Skeletal muscle cell (primary cell): ENCODE results near the gene ACP4.
A peak's percentile ranks its signal among the peaks of the same experiment; 100 is the strongest.

Experiments used
- DNase-seq: peaks from one replicate; pipeline ENCODE4 v3.0.0-alpha.2; 2010; ENCODE audit warnings: low read depth
- H3K4me3 ChIP-seq: 2 replicates; pipeline ENCODE4 v1.5.1; 2011; ENCODE audit warnings: low read depth, mild to moderate bottlenecking, control low read depth, low read length, moderate library complexity

Gene ACP4

DNA sequence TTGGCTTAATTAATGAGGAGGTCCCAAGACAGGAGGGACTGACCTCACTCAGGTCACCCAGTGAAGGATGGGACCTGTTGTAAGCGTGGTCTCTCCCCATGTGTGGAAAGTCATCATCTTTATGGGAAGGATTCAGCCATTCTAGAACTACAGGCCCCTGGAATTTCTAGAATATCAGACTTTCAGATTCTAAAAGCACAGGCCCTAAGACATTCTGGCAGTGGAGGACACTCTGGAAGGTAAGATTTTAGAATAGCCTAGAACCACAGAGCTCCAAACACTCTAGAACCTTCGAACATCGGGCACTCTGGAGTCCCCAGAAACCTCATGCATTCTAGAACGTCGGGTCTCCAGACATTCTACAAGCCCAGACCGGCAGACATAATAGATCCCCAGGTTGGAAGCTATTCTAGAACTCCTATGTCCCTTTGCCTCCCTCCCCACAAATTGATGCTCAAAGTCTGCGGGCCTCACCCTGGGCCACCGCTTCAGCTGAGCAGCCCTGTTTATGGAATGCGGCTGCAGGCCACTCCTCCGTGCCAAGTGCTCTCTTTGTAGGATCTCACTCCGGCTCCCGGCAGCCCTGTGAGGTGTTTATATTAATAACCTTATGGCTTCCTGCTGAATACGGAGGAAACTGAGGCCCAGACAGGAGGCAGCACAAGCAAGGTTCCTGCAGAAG lies 45.0 kb downstream of the ACP4 start:
- H3K4me3 ChIP-seq = peak overlapping the region; percentile 59

DNA sequence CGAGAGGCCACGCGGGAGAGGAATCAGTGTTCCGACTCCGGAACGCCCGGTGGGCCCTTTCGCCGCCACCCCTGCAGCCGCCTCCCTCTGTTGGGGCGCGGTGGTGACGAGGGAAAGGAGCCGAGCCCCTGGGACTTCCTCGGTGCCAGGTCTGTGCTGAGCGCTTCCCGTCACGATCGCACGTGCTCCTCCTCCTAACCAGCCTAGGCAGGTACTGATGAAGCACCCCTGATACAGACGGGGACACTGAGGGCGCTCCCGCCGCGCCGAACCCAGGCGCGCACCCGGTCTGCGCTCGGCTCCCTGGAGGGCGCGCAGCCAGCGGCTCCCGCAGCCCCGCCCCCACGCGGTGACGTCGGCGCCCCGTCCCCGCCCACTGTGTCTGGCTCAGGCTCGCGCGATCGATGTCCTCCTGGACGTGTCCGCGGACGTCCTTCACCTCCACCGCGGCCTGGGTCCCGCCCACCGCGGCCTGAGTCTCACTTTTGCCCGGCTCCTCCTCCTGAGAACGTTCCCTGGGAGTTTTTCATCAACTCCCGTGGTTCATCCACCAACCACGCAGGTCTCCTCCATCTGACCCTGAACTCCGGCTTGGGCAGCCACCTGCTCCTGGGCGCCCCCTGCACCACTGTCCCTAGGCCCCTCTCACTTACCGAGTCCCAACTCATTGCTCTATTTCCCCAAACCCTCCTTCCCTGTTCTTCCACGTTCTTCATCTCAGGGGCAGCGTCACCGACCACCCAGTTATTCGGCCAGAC lies 45.7 kb downstream of the ACP4 start:
- DNase-seq = peak; percentile 3
- peak overlapping the region; percentile 59 for H3K4me3 ChIP-seq

More for the DNA sequence above, 45.0 kb downstream of the ACP4 start:
- no peak for DNase-seq

DNA sequence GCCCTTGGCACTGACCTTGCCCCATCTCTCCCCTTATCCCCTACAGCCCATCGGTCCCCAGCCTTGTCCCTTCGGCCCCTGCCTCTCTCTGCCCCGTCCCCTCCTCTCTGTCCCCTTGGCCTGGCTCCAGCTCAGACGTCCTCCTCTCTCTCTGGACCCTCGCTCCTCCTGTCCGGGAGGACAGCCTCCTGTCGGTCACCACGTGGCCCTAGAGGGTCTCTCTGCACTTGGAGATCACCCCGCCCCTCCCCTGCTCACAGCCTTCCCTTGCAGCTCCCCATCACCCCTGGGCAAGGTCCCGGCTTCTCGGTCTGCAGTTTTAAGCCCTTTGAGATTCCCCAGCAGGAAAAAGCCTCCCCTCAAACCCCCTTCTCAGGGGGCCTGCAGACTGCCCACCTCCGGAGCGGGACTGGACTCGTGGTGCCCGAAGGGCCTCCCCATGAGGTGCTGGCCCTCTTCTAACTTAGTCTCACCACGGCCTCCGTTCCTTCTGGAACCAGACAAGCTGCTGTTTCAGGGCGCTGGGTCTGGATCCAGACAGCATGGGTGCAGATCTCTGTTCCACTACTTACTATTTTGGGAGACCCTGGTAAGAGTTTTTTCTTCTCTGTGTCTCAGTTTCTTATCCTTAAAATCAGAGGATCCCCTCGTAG lies 46.5 kb downstream of the ACP4 start:
- no peak overlapping the region for H3K4me3 ChIP-seq
- DNase-seq = no peak

DNA sequence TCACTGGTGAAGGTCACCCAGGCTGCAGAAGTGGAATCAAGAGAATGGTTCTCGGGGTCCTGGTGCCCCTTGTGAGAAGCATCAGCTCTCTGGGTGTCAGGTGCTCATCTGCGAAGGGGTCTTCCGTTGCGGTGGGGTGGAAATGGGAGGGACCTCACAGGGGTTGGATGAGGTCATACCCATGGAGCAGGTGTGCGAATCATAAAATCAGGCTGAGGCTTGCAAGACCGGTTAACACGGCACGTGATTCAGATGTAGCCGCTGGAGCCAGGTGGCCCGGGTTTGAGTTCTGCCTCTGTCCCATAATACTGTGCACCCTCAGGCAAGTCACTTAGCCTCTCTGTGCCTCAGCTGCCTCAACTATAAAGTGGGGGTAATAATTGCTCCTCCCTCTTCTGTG lies 47.1 kb downstream of the ACP4 start:
- DNase-seq = no peak
- no peak overlapping the region for H3K4me3 ChIP-seq

DNA sequence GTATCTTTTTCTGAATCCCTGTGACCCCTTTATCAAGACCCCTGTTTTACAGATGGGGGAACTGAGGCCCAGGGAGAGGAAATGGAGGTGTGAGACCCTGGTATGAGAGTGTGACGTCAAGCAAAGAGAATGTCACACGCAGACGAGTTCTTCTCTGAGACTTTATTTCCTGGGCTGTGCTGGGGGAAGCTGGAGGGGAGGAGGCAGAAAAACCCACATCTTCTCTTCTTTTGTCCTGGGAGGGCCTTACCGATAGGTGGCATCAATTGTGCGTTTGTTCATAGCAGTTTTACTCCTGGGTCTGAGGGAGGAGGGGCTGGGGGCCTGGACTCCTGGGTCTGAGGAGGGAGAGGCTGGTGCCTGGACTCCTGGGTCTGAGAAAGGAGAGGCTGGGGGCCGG lies 48.0 kb downstream of the ACP4 start:
- no peak for DNase-seq

DNA sequence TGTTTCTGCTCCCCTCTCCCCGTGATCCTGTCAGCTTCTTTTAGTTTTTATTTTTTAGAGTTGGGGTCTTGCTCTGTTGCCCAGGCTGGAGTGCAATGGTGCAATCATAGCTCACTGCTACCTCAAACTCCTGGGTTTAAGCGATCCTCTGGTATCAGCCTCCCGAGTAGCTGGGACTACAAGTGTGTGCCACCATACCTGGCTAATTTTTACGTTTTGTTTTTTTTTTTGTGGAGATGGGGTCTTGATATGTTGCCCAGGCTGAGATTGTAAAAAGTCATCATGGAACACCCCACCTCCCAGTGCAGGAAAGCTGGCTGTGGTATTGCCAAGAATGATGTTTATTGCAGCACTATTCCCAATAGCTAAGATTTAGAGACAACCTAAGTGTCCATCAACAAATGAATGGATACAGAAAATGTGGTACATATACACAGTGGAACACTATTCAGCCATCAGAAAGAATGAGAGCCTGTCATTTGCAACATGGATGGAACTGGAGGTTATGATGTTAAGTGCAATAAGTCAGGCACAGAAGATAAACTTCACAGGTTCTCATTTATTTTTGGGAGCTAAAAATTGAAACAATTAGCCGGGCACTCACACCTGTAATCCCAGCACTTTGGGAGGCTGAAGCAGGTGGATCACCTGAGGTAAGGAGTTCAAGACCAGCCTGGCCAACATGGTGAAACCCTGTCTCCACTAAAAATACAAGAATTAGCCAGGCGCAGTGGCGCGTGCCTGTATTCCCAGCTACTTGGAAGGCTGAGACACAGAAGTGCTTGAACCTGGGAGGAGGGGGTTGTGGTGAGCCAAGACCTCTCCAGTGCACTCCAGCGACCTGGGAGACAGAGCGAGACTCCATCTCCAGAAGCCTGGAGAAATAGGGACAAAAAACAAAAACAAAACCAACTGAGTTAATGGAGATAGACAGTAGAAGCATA lies 49.8 kb downstream of the ACP4 start:
- DNase-seq = no peak
- H3K4me3 ChIP-seq = no peak overlapping the region

More for the DNA sequence above, 48.0 kb downstream of the ACP4 start:
- no peak overlapping the region for H3K4me3 ChIP-seq

DNA sequence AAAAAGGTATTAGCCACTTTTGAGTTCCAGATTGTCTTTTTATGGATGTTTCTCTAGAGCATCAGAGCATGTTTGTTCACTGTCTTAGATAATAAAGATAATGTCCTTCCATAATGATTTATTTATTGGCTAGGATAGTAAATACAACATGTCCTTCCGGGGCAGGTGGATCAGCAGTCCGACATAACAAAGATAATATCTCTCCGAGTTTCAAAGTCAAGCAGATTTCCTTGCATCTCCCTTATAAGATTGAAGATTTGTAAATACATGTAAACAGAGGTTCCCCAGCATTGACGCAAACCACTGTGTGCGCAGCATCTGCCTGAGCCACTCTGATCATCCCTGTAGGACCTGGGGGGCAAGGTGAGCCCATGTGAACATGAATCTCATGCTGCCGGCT lies 51.9 kb downstream of the ACP4 start:
- H3K4me3 ChIP-seq = no peak overlapping the region
- DNase-seq = no peak

DNA sequence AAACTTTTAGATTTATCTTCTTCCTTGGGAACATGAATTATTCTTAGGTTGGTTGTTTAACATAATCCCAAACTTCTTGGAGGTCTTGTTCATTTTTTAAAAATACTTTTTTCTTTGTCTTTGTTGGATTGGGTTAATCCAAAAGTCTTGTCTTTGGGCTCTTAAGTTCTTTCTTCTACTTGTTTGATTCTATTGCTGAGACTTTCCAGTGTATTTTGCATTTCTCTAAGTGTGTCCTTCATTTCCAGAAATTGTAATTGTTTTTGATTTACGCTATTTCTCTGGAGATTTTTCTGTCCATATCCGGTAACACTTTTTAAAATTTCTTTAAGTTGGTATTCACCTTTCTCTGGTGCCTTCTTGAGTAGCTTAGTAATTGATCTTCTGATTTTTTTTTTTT lies 53.0 kb downstream of the ACP4 start:
- no peak overlapping the region for H3K4me3 ChIP-seq
- DNase-seq = no peak

DNA sequence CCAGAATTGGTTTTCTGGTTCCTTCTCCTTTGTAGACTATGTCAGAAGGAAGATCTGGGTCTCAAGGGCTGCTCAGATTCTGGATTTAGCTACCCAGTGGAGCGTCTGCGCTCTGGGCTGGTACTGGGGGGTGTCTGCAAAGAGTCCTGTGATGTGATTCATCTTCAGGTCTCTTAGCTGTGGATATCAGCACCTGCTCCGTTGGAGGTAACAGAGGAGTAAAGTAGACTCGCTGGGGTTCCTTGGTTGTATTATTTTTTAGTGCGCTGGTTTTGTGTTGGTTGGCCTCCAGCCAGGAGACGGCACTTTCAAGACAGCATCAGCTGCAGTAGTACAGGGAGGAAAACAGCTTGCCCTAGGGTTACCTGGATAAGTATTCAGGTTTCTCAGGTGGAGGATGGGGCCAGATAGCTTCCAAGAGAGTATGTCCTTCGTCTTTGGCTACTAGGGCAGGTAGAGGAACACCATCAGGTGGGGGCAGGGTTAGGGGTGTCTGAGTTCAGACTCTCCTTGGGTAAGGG lies 53.5 kb downstream of the ACP4 start:
- no peak overlapping the region for H3K4me3 ChIP-seq
- no peak for DNase-seq

DNA sequence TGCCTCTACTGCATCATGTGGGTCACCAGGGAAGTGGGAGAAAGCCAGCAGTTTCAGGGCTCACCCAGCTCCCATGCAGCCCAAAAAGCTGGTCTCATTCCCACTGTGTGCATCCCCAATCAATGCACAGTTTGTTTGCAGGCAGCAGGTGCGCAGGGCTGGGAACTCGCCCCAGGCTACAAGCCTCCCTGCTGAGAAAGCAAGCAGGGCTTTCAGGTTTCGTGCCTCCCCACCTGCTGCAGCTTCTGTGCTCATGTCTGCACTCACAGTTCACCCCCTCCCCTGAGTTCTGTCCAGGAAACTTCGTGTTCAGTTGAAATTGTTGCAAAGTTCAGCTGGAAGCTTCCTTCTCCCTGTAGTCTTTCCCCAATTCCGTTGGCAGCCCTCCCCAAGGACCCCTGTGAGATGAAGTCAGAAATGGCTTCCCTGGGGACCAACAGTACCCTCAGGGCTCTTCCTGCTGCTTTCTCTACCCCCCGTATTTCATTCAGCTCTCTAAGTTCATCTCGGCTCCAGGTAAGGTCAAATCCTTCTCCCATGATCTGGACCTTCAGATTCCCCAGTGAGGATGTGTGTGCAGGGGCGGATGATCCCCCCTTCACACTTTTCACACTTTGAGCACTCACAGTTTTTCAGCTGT lies 54.2 kb downstream of the ACP4 start:
- H3K4me3 ChIP-seq = no peak overlapping the region
- no peak for DNase-seq
